CD1c-positive myeloid dendritic cell (primary cell): ENCODE results near the gene HMX1.

Experiments used
- DNase-seq: peaks from one replicate; pipeline ENCODE4 v3.0.0-alpha.2; 2016; ENCODE audit errors: extremely low spot score

Gene HMX1

GRCh38 chr4:8840816-8841455, 30.7 kb downstream of the HMX1 start:
- DNase-seq, result no peak

- no peak for DNase-seq
Measured at GRCh38 chr4:8840006-8840793, 31.4 kb downstream of the HMX1 start.

GRCh38 chr4:8838961-8839431, 32.6 kb downstream of the HMX1 start:
- no peak for DNase-seq

GRCh38 chr4:8838296-8838960, 33.2 kb downstream of the HMX1 start:
- no peak for DNase-seq

- DNase-seq, result no peak
Measured at GRCh38 chr4:8837181-8837841, 34.3 kb downstream of the HMX1 start.

GRCh38 chr4:8836664-8837171, 34.9 kb downstream of the HMX1 start:
- DNase-seq, result no peak

GRCh38 chr4:8835521-8836365, 35.9 kb downstream of the HMX1 start:
- no peak for DNase-seq

GRCh38 chr4:8834681-8835220, 36.9 kb downstream of the HMX1 start:
- no peak for DNase-seq

GRCh38 chr4:8832113-8832915, 39.3 kb downstream of the HMX1 start:
- DNase-seq, result no peak

- DNase-seq, result no peak
Measured at GRCh38 chr4:8831221-8832112, 40.2 kb downstream of the HMX1 start.

GRCh38 chr4:8830611-8831200, 40.9 kb downstream of the HMX1 start:
- DNase-seq, result no peak

- DNase-seq, result no peak
Measured at GRCh38 chr4:8830056-8830455, 41.6 kb downstream of the HMX1 start.

GRCh38 chr4:8829584-8829983, 42.1 kb downstream of the HMX1 start:
- DNase-seq, result no peak

GRCh38 chr4:8828869-8829268, 42.8 kb downstream of the HMX1 start:
- DNase-seq, result no peak

GRCh38 chr4:8821151-8821950, 50.3 kb downstream of the HMX1 start:
- DNase-seq, result no peak

- DNase-seq, result no peak
Measured at GRCh38 chr4:8820178-8821102, 51.2 kb downstream of the HMX1 start.
